Measurements from ENCODE around the gene SEPTIN14.
"Not testable (repeated sequence)": the region's sequence is repeated elsewhere in the genome, so short reads cannot be mapped to it uniquely, and the experiment has no call there.

The SEPTIN14 gene

DNA sequence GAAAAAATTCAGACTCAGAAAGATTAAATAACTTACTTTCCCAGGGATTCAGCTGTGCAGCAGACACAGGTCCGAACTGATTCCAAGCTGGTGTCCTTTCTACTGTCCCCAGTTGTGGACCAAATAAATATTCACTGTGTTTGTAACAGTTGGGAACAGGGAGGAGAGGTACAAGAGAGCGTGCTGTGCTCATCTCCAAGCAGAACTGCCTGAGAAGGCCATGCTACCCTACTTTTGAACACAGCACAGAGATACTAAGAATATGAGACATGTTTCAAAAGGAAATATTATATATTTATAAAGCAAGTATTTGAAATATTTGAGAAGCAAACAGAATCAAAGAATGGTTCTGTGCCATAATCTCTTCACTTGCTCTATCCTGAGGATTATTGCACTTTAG is at the start of gene SEPTIN14:
TSS of gene SEPTIN14 (minus strand) at position 101 of the 400 bp plus-strand sequence. CDS start 756 bp downstream, outside the sequence.
- DNase-seq, result not testable (repeated sequence)

DNA sequence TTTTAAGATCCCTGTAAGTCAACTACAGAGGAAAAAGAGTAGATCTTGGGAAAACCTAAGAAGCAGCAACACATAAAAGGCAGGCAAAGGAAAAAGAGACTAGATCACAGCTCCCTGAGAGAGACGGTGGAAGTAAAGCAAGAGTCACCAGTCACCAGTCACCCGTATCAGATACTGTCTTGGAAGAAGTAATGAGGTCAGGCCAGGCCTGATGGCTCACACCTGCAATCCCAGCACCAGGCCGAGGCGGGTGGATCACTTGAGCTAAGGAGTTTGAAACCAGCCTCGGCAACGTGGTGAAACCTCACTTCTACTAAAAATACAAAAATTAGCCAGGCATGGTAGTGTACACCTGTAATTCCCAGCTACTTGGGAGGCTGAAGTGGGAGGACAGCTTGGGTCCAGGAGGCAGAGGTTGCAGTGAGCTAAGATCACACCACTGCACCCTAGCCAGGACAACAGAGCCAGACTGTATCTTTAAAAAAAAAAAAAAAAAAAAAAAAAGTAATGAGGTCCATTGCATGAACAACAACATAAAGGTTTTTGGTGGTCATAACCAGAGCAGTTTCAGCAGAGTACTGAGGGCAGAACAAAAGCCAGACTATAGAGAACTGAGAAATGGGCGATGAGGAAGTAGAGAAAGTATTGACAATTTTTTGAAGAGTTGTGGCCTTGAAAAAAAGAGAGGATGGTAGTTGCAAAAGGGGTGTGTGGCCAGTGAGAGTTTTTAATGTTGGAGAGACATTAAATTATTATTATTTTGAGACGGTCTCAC is 41.6 kb upstream of the SEPTIN14 start:
- no peak for DNase-seq

DNA sequence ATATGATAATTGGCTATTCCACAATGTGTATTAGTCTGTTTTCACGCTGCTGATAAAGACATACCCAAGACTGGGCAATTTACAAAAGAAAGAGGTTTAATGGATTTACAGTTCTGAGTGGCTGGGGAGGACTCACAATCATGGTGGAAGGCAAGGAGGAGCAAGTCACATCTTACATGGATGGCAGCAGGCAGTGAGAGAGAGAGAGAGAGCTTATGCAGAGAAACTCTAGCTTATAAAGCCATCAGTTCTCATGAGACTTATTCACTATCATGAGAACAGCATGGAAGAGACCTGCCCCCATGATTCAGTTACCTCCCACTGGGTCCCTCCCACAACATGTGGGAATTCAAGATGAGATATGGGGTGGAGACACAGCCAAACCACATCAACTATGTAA is 38.5 kb upstream of the SEPTIN14 start:
- not testable (repeated sequence) for DNase-seq

DNA sequence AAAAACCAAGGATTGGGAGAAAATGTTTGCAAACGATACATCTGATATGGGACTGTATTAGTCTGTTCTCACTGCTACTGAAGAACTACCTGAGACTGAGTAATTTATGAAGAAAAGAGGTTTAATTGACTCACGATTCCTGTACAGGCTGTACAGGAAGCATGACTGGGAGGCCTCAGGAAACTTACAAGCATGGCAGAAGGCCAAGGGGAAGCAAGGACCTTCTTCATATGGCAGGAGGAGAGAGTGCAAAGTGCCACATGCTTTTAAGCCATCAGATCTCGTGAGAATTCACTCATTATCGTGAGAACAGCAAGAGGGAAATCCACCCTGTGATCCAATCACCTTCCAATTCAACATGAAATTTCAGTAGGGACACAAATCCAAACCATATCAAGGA is 35.7 kb upstream of the SEPTIN14 start:
- no peak for DNase-seq

DNA sequence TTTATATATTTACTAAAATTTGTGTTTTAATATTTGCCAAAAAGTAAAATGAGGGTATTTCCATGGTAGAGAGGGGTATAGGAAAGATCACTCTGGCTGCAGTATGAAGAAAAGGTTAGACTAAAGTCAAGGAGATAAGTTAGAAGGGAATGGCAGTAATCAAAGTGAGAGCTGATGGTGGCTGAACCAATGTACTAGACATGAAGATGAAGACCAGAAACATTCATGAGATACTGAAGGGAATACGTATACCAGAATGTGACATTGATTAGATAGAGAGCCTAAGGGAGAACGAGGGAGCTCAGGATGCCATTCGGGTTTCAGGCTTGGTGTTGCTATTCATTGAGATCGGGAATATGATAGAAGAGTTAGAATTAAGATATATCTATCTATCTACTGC is 32.5 kb upstream of the SEPTIN14 start:
- no peak for DNase-seq

DNA sequence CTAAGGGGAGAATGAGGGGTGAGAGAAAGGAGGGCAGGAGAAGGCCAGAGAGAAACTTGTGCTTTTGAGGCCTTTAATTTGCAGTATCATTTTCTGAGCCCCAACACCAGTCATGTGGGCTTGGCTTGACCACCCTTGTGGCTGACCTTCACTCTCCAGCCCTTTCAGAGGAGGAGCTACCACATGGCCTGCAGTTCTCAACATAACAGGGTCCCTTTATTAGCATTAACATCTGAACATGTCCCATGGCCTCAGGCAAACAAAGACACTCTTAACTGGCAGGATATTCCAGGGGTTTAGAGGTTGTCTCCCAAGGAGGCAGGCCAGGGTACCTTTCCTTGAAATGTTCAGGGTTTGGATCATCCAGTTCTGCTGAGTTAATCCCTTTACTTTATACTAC is 31.4 kb upstream of the SEPTIN14 start:
- no peak for DNase-seq

DNA sequence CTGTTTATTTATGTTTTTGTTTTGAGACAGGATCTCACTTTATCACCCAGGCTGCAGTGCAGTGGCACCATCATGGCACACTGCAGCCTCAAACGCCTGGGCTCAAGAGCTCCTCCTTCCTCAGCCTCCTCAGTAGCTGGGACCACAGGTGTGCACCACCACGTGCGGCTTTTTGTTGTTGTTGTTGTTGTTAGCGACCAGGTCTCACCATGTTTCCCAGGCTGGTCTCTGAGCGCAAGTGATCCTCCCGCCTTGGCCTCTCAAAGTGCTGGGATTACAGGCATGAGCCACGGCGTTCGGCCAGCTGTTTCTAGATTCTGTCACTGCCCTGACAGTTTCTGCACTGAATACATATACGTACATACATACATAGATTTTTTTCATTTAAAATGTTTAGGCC is 25.8 kb upstream of the SEPTIN14 start:
- not testable (repeated sequence) for DNase-seq

DNA sequence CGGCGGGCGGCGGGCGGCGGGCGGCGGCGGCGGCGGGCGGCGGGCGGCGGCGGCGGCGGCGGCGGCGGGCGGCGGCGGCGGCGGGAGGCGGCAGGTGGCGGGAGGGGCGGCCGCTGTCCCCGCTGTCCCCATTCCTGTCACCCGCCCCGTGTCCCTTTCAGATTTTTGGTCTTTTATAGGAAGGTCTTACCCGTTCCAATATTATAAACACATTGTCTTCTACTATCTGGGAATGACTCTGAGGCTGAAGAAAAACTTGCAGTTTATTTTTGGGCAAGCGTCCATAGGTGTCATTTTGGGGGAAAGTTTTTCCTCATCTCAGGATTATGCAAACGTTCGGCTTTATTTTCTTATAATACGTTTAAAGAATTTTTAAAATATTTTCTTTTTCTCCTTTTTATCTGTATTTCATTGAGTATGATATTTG is 25.3 kb upstream of the SEPTIN14 start:
- no peak for DNase-seq

DNA sequence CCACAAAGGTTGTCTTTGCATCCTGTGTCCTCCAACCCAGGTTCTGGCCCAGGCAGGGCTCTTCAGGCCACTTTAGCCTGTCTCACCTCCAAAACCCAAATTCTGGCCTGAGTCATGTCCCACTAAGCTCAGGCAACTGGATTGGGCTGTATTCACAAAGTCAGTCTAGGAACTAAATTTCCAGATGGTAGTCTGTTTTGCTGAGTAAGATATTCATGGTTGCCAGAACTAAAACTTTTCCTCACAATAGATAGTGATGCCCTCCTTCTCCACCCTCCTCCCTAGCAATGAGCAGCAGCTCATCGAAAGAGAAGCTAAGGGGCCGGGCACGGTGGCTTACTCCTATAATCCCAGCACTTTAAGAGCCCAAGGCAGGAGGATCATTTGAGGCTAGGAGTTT is 21.8 kb upstream of the SEPTIN14 start:
- no peak for DNase-seq

DNA sequence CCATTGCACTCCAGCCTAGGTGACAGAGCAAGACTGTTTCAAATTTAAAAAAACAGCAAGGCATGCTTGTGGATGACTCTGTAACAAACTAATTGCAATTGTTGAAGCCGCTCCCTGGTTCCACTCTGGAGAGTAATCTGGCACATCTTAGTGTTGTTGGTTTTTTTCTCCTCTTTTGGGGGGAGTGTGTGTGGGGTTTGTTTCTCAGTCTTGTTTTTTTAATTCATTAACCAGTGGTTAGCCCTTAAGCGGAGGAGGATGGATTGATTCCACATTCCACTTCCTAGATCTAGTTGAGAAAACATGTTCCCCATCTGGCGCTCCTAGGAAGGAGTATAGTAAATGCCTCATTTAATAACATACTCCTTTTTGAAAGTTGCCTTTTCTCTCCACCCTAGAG is 16.1 kb upstream of the SEPTIN14 start:
- DNase-seq, result no peak

DNA sequence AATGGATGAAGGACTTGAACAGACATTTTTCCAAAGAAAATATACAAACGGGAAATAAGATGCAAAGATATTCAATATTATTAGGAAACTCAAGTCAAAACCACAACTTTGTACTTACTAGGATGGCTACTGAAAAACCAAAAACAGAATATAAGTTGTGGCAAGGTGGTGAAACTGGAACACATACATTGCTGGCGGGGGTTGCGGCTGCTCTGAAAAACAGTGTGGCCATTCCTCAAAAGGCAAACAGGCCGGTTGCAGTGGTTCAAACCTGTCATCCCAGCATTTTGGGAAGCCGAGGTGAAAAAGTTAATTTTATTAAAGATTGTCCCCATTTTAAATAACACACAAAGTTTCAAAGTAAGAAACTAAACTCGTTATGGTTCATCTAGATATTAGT is 14.8 kb upstream of the SEPTIN14 start:
- no peak for DNase-seq

DNA sequence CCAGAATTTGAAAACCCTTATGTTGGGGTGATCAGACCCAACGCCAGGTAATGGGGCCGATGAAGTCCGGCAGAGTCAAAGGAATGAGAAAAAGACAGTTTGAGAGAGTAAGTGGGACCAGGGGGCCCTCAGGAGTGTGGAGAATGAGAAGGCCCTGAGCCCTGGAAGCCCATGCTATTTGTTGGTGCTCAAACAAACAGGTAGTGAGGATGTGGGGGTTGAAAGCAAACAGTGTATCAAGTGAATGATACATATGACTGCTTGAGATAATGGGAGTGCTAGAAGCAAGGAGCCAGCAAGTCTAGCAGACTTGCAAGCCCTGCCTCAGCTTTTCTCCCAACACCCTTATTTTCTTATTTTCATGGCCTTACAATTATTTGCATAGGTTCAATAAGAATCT is 11.2 kb upstream of the SEPTIN14 start:
- DNase-seq, result no peak

DNA sequence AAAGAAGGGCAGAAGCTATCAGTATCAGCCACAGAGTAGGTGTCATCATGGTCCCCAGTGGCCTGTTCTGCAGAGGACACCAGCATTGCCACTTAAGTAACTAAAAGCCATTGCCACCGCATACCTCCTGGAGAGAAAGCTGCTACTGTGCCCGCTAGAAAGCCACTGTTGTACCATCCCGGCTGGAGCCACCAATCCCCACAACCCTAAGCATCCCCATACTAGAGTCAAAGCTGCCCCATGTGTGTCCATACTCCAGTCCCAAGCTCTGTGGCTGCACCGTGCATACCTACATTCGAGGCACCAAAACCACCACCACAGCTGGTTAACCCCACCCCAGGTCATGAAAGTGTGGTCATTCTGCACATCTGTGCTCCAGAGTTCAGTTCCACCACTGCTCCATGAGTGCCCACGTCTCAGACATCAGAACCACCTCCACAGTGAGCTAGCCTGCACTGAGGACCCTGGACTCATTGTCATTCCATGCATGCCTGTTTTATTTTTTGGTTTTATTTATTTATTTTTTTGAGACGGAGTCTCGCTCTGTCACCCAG is 9.5 kb upstream of the SEPTIN14 start:
- no peak for DNase-seq

DNA sequence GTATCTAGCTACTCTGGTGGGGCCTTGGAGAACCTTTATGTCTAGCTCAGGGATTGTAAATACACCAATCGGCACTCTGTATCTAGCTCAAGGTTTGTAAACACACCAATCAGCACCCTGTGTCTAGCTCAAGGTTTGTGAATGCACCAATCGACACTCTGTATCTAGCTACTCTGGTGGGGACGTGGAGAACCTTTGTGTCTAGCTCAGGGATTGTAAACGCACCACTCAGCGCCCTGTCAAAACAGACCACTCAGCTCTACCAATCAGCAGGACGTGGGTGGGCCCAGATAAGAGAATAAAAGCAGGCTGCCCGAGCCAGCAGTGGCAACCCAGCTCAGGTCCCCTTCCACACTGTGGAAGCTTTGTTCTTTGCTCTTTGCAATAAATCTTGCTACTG is 6.4 kb upstream of the SEPTIN14 start:
- DNase-seq, result not testable (repeated sequence)

DNA sequence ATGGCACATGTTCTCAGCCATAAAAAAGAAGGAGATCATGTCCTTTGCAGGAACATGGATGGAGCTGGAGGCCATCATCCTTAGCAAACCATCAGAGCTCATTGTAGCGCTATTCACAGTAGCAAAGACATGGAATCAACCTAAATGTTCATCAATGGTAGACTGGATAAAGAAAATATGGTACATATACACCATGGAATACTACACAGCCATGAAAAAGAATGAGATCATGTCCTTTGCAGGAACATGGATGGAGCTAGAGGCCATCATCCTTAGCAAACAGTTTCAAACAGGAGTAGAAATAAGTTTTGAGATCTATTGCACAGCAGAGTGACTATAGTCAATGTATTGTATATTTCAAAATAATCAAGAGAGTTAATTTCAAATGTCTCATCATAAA is 17.4 kb downstream of the SEPTIN14 start:
- not testable (repeated sequence) for DNase-seq

DNA sequence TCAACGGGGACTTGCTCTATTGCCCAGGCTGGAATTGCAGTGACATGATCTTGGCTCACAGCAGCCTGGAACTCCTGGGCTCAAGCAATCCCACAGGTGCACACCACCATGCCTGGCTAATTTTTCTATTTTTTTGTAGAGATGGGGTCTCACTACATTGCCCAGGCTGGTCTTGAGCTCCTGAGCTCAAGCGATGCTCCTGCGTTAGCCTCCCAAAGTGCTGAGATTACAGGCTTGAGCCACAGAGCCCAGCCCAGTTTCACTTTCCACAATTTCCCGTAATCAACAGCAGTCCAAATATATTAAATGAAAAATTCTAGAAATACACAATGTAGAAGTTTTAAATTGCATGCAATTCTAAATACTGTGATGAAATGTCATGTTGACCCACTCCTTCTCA is 24.0 kb downstream of the SEPTIN14 start:
- DNase-seq, result no peak

DNA sequence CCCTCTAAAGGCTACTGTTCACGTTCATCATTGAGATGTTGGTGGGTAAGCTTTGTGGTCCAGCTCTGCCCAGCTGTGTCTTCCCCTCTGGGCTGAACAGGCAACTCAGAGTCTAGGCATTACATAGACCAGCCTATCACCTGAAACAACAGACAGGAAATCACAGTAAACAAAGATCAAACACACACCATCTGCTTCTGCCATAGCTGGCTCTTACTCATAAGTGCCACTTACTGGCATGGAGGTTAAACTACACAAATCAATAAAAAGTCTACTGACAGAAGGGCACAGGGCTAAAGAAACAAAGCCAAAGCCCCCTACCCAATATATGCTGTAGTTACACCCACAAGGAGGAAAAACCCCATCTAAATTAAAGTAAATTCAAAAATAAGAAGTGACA is 35.0 kb downstream of the SEPTIN14 start:
- DNase-seq, result no peak

DNA sequence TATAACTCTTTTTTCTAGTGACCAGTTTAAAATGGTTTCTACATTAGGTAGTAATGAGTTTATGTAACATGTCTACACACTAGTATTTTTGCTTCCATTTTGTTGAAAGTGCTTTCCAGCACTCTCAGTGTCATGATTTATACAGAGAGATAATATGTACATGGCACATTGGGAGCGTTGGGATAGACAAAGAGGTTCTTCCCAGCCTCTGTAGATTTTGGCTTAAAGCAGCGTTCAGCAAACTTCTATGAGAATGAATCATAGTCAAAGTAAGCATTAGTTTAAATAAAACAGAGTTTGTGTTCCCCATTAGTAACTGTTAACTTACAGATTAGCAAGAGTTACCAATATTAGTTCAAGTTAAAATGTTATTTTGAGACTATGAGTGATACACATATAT is 43.9 kb downstream of the SEPTIN14 start:
- no peak for DNase-seq

DNA sequence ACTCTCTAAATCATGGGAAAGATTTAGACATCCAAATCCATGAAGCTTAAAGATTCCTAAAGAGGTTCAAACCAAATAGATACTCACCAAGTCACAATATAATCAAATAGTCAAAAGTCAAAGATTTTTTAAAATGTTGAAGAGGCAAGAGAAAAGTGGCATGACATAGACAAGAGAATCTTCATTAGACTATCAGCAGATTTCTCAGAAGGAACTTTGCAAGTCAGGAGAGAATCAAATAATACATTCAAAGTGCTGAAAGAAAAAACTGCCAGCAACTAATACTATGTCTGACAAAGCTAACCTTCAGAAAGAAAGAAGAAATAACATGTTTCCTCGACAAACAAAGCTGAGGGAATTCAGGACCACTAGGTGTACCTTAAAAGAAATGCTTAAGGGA is 65.3 kb downstream of the SEPTIN14 start:
- DNase-seq, result not testable (repeated sequence)

DNA sequence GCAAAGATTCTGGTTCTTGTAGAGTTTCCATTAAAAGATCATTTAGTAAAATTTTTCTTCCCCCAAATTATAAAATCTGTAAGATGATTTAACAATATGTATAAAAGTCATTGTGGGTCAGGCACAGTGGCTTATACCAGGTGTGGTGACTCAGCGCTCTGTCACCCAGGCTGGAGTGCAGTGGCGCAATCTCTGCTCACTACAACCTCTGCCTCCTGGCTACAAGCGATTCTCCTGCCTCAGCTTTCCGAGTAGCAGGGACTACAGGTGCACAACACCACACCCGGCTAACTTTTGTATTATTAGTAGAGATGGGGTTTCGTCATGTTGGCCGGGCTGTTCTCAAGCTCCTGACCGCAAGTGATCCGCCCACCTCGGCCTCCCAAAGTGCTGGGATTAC is 68.0 kb downstream of the SEPTIN14 start:
- DNase-seq, result no peak

DNA sequence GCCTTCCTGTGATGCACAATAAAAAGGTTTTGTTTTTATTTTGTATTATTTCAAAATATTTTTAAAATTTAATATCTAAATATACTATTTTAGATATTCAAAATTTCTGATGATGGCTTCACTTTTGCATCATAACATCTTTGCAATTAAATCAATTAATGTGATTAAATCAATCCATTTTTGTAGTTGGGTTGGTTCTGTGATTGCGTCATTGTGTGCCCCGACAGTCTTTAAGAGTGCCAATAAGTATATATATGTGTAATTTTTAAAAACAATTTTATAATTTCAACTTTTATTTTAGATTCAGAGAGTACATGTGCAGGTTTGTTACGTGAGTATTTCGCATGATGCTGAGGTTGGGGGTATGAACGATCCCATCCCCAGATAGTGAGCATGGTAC is 70.5 kb downstream of the SEPTIN14 start:
- DNase-seq, result no peak

DNA sequence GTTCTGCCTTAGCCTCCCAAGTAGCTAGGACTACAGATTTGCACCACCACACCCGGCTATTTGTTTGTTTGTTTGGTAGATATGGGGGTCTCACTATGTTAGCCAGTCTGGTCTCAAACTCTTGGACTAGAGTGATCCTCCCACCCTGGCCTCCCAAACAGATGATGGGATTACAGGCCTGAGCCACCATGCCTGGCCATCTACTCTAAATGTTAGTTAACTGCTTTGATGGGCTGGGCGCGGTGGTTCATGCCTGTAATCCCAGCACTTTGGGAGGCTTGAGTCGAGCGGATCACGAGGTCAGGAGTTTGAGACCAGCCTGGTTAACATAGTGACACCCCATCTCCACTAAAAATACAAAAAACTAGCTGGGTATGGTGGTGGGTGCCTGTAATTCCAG is 74.8 kb downstream of the SEPTIN14 start:
- no peak for DNase-seq

DNA sequence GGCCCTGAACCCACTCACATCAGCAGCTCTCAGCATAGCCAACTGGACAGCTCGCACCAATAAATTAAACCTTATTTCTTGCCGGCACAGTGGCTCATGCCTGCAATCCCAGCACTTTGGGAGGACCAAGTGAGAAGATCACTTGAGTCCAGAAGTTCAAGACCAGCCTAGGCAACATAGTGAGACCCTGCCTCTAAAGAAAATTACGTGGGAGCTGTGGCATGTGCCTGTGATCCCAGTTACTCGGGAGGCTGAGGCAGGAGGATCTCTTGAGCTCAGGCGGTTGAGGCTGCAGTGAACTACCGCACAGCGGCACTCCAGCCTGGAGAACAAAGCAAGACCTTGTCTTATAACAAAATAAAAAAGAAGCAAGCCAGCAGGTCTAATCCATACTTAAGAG is 75.7 kb downstream of the SEPTIN14 start:
- no peak for DNase-seq

DNA sequence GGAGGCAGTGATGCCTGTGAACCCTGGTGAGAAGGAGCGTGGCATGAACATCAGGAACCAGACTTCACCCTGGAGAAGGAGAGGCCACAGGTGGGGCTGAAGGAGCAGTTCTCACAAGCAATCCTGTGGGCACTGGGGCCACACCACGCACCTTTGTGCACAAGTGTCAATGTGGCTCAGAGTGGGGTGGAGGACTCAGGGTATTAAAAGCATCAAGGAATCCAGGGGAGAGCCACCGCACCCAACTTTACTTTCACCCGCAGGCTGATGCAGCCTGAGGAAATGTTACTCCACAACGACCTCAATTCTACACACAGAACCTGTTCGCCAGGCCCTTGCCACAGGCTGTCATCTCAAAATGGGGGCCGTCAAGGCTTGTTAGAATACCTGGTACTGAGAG is 77.1 kb downstream of the SEPTIN14 start:
- not testable (repeated sequence) for DNase-seq

DNA sequence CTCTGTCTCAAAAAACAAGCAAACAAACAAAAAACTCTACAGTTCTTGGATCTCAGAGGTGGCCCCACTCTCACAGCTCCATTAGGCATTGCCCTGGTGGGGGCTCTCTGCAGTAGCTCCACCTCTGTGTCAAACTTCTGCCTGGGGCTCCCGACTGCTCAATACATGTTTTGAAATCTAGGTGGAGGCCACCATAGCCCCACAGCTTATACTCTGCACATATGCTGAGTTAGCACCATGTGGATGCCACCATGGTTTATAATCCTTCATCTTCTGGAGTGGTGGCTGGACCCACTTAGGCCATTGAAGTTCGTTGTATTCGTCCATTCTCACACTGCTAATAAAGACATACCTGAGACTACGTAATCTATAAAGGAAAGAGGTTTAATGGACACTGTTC is 78.4 kb downstream of the SEPTIN14 start:
- DNase-seq, result no peak

Measured in NCI-H2227 treated with DMSO at 0.1 percent for 48 hours (cell line).